GM21423 (cell line): ENCODE measurements around the gene PRDM12.

Experiments used
- ATAC-seq: cut with Tn5 transposase; IDR thresholded peaks from one replicate; pipeline ENCODE4 v1.9.1; 2021; ENCODE audit warnings: mild to moderate bottlenecking, moderate library complexity; ENCODE audit not compliant: unreplicated experiment

The PRDM12 gene

DNA sequence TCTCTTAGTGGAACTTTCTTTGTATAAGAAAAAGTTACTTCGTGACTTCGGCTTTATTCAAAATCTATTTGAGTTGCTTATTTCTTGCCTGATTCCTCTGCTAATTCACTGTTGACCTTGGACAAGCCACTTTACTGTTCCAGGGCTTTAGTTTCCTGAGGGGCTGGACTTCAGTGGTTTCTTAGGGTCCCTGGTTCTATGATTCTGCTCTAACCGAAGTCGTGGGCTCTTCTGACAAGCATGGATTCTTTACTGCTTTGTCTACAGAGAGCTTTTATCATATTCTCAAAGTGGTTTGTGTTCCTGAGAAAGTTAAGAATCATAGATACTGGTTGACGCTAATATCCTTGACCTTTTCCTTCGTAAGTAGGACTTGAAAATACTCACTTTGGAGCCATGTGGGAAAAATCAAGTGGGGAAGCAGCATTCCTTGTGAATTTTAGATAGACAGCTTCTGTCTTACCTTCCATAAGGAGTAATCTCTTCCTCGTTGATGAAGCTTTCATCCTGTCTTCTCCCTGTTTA is 50.3 kb downstream of the PRDM12 start:
- ATAC-seq = no peak

DNA sequence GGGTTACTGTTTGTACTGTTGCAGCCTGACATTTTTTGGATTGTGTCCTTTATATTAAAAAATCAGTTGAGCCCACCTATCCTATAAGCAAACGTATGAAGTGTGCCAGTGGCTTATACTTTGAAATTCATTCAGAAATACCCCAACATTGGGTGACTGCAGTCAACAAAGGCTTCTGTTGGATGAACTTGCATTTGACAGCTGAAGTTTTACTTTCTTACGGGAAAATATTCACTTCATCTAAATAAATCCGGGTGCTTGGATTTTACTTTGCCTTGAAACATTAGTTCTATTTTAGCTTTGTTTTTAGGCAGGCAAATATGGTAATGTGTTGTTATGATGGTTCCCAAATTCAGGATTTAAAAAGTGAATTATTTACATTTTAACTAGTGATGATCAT is 50.9 kb downstream of the PRDM12 start:
- no peak for ATAC-seq

DNA sequence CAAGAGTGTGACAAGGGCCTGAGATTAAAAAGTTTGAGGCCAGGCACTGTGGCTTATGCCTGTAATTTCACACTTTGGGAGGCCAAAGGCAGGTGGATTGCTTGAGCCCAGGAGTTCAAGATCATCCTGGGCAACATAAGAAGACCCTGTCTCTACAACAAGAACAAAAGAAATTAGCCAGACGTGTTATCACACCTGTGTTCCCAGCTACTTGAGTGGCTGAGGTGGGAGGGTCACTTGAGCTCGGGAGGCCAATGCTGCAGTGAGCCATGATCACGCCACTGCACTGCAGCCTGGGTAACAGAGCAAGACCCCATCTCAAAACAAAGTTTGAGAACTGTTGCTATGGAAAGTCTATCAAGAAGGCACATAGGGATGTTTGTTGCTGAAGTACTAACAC is 54.2 kb downstream of the PRDM12 start:
- no peak for ATAC-seq

DNA sequence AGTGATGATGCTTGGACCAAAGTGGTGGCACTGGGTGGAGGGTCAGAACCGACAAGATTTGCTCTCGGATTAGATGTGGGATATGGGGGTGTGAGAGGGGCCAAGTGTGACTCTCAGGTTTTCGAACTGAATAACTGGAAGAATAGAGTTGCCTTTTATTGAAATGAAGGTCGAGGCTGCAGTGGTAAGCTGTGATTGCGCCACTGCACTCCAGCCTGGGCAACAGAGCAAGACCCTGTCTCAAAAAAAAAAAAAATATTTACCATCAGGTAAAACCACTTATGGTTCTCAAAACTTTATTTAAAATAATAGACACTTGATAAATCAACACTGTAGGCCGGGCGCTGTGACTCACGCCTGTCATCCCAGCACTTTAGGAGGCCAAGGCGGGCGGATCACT is 56.4 kb downstream of the PRDM12 start:
- no peak for ATAC-seq

DNA sequence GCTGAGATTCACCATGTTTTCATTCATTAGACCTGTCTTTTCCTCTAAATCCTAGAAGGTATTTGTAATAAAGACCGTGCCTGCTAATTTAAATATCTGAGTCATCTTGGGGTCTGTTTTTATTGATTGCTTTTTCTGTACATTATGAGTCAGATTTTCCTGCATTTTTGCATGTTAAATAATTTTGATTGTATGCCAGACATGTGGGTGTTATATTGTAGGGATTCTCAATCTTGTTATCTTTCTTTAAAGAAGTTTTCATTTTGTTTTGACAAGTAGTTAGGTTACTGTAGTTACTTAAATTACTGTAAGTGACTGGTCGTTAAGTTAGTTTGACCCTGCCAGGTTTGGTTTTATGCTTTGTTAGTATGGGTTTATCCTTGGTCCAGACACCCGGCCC is 64.3 kb downstream of the PRDM12 start:
- no peak for ATAC-seq

DNA sequence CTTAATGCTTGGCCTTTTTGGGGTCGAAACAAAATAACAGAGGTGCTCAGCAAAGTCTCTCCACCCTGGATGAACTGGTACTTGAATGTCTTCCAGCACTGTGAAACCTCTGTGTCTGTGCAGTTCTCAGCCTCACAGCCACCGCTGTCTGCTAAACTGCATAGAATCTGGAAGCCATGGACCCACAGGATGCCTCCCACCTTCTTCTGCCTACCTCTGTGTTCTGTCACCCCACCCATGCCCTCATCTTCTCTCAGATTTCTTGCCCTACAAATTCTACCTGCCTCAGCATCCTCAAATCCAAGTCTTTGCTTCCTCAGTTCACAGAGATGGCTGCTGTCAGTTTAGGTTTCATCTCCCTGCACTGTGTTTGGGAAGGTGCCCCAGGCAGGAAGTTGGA is 64.8 kb downstream of the PRDM12 start:
- ATAC-seq = no peak

DNA sequence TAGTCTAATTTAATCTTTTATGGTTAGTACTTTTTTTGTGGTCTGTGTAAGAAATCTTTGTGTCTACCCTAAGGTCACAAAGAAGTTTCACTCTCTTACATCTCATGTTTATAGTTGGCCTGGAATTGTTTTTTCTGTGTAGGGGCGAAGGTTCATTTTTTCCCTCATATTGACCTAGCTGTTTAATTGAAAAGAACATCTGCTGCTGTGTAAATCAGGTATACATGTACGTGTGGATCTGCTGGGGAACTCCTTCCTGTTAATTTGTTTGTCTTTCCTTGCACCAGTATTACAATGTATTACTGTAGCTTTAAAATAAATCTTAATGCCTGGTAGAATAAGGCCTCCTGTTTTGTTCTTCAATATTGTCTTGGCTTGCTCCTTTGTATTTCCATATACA is 67.0 kb downstream of the PRDM12 start:
- no peak for ATAC-seq

DNA sequence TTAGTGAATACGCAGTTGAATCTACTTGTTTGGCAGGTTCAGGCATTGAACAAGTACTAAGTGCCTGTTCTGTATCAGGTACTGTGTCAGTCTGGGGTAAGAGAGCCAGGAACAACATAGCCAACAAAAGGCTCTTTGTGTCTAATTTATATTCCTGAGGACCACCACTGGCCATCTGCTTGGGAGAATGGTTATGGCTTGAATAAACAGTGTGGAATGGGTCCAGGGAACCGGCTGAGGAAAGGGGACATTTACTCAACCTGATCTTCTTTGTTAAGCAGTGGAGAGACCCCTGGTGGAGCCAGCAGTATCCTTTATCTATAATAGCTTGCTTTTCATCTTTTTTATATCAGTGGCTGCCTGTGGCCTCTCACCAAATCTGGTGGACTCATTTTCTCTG is 67.7 kb downstream of the PRDM12 start:
- ATAC-seq = no peak
